Ishikawa (cell line): ENCODE measurements around the gene PHRF1.

Source experiments
- CEBPB ChIP-seq: IDR thresholded peaks from 2 replicates; pipeline ENCODE4 v1.6.1; 2012
- CREB1 ChIP-seq: IDR thresholded peaks from 2 replicates; pipeline ENCODE4 v1.6.1; 2012; ENCODE audit warnings: low read depth
- EGR1 ChIP-seq: IDR thresholded peaks from 2 replicates; pipeline ENCODE4 v1.6.1; 2012
- EP300 ChIP-seq: IDR thresholded peaks from 2 replicates; pipeline ENCODE4 v1.6.1; 2012; ENCODE audit warnings: borderline replicate concordance
- FOXM1 ChIP-seq: IDR thresholded peaks from 2 replicates; pipeline ENCODE4 v1.6.1; 2012; ENCODE audit warnings: low read depth, borderline replicate concordance
- MAX ChIP-seq: IDR thresholded peaks from 2 replicates; pipeline ENCODE4 v1.6.1; 2012
- NFIC ChIP-seq: IDR thresholded peaks from 2 replicates; pipeline ENCODE4 v1.6.1; 2012
- RAD21 ChIP-seq: IDR thresholded peaks from 2 replicates; pipeline ENCODE4 v1.6.1; 2012; ENCODE audit warnings: low read depth
- TAF1 ChIP-seq: IDR thresholded peaks from 2 replicates; pipeline ENCODE4 v1.6.1; 2012; ENCODE audit warnings: low read depth, mild to moderate bottlenecking
- TCF12 ChIP-seq: IDR thresholded peaks from 2 replicates; pipeline ENCODE4 v1.6.1; 2012; ENCODE audit warnings: low read depth
- TEAD4 ChIP-seq: IDR thresholded peaks from 2 replicates; pipeline ENCODE4 v1.6.1; 2012
- USF1 ChIP-seq: IDR thresholded peaks from 2 replicates; pipeline ENCODE4 v1.6.1; 2012
- YY1 ChIP-seq: IDR thresholded peaks from 2 replicates; pipeline ENCODE4 v1.6.1; 2012; ENCODE audit warnings: low read depth
- ZBTB7A ChIP-seq: IDR thresholded peaks from 2 replicates; pipeline ENCODE4 v1.6.1; 2012; ENCODE audit warnings: low read depth
- TF ChIP-seq, protein P1 (sequence below): IDR thresholded peaks from 2 replicates; pipeline ENCODE4 v1.6.1; 2012; ENCODE audit warnings: low read depth, mild to moderate bottlenecking

PHRF1 gene

DNA sequence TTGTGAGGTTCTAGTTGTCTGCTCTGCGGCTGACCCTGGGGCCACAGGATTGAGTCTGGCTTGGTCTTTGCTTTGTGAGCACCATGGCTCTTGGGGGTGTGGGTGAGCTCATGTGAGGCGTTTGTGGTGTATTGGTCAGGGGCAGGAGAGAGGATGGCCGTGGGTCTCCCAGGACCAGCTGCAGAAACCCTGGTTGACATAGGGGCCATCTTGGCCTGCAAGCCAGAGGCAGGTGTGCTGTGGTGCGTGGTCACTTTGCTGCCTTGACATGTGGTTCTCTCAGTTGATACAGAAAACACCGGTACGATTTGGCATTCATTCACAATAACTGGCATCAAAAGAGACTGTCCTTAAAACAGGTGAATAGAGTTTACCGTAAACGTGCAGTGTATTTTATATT is 11.3 kb downstream of the PHRF1 start:
- TF ChIP-seq YY1 (no peak), TEAD4 (no peak), CREB1 (no peak), EGR1 (no peak), CEBPB (no peak), TAF1 (no peak), FOXM1 (no peak), TCF12 (no peak), ZBTB7A (no peak), MAX (no peak), RAD21 (no peak)

GRCh38 chr11:587978-588380 is 11.7 kb downstream of the PHRF1 start:
- TF ChIP-seq EP300 (no peak), EGR1 (no peak), TEAD4 (no peak), RAD21 (no peak), USF1 (no peak), YY1 (no peak), CREB1 (no peak), MAX (no peak), TCF12 (no peak), NFIC (no peak), FOXM1 (no peak), CEBPB (no peak), TAF1 (no peak), ZBTB7A (no peak)
- TF ChIP-seq, protein P1, sequence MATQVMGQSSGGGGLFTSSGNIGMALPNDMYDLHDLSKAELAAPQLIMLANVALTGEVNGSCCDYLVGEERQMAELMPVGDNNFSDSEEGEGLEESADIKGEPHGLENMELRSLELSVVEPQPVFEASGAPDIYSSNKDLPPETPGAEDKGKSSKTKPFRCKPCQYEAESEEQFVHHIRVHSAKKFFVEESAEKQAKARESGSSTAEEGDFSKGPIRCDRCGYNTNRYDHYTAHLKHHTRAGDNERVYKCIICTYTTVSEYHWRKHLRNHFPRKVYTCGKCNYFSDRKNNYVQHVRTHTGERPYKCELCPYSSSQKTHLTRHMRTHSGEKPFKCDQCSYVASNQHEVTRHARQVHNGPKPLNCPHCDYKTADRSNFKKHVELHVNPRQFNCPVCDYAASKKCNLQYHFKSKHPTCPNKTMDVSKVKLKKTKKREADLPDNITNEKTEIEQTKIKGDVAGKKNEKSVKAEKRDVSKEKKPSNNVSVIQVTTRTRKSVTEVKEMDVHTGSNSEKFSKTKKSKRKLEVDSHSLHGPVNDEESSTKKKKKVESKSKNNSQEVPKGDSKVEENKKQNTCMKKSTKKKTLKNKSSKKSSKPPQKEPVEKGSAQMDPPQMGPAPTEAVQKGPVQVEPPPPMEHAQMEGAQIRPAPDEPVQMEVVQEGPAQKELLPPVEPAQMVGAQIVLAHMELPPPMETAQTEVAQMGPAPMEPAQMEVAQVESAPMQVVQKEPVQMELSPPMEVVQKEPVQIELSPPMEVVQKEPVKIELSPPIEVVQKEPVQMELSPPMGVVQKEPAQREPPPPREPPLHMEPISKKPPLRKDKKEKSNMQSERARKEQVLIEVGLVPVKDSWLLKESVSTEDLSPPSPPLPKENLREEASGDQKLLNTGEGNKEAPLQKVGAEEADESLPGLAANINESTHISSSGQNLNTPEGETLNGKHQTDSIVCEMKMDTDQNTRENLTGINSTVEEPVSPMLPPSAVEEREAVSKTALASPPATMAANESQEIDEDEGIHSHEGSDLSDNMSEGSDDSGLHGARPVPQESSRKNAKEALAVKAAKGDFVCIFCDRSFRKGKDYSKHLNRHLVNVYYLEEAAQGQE, result no peak

DNA sequence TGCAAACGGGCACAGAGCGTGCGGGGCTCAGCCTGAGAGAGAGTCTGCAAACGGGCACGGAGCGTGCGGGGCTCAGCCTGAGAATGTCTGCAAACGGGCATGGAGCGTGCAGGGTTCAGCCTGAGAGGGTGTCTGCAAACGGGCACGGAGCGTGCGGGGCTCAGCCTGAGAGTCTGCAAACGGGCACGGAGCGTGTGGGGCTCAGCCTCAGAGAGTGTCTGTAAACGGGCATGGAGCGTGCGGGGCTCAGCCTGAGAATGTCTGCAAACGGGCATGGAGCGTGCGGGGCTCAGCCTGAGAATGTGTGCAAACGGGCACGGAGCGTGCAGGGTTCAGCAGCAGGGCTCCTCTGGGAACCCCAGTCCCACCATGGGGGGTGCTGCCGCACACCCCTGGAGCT is 13.5 kb downstream of the PHRF1 start:
- TF ChIP-seq, protein P1, result no peak
- TF ChIP-seq TCF12 (no peak), EP300 (no peak), RAD21 (no peak), EGR1 (no peak), YY1 (no peak), MAX (no peak)

DNA sequence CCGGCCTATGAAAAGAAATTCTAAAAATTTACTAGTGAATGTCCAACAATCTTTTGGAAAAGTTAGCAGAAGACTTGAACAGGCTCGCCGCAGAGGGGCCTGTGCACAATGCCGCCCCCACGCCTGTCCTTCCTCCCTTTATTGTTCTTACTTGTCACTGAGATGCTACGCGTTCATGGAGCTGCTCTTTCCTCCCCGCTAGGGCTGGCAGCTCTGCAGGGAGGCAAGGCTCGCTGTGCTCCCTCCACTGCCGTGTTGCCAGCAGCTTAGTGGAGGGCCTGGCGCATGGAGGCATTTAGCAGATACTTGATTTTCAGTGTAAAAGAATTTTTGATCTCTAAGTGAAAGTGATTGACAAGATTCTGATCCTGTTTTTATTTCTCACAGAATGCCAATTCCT is 14.7 kb downstream of the PHRF1 start:
- TF ChIP-seq TAF1 (no peak), NFIC (no peak), CREB1 (no peak)

- no peak for TF ChIP-seq TAF1
- TF ChIP-seq FOXM1, result no peak
- no peak for TF ChIP-seq CEBPB
- TF ChIP-seq, protein P1, result no peak
- TF ChIP-seq RAD21, result no peak
- no peak for TF ChIP-seq TEAD4
- TF ChIP-seq CREB1, result no peak
- TF ChIP-seq MAX, result no peak
- TF ChIP-seq EP300, result no peak
- TF ChIP-seq ZBTB7A, result no peak
- no peak for TF ChIP-seq NFIC
- no peak for TF ChIP-seq EGR1
- TF ChIP-seq YY1, result no peak
- no peak for TF ChIP-seq USF1
- TF ChIP-seq TCF12, result no peak
Observed at GRCh38 chr11:592501-592900, 16.2 kb downstream of the PHRF1 start.
